HepG2 (cell line): Measurements from ENCODE around the gene LMTK2. TPM values are rescaled to one million over a fixed set of nuclear protein-coding genes. Genes with fewer than 3 reads are reported as not detected.

ENCODE experiments used
- ATAC-seq: fragments of 200-7000 bp; cut with Tn5 transposase; 3 replicates; pipeline ENCODE4 v1.9.1; 2020; ENCODE audit warnings: mild to moderate bottlenecking, moderate library complexity
- BruUV-seq: library from RNA; stranded (reverse); fragments of 400-500 nt; replicated peaks from 2 replicates; lab custom pipeline; 2021; lab: Mats Ljungman, UMichigan
- CTCF ChIA-PET: fragments of 300-600 bp; formaldehyde crosslinking; extraction: SDS; loops from one replicate; lab custom pipeline; 2021; ENCODE audit warnings: low total read pairs, inconsistent platforms, low intra/inter-chr PET ratio; lab: Yijun Ruan, JAX
- POLR2A ChIA-PET: fragments of 350-600 bp; sonication (Branson Sonifier 250); formaldehyde crosslinking; loops from one replicate; lab custom pipeline; 2020; ENCODE audit warnings: antibody characterized with exemption, inconsistent platforms; lab: Yijun Ruan, JAX
- DNase-seq: peaks from one replicate; pipeline ENCODE4 v3.0.0-alpha.2; 2015; ENCODE audit warnings: low spot score
- FAIRE-seq: peaks from 3 replicates; lab custom pipeline; 2011; peaks lifted over from hg19 to GRCh38; lab: Jason Lieb, UNC
- H2AFZ ChIP-seq: one replicate; pipeline ENCODE4 v1.6.1; 2011; ENCODE audit warnings: low read length, inconsistent platforms
- H3K27ac ChIP-seq: fragments of 300-600 bp; 3 replicates; pipeline ENCODE4 v1.8.0; 2011; ENCODE audit warnings: mixed run types, mild to moderate bottlenecking, mixed read lengths, low read length, inconsistent platforms; ENCODE audit not compliant: insufficient read depth; ENCODE audit errors: extremely low read length
- H3K27me3 ChIP-seq, 2 experiments: fragments of 200-600 bp in 1 of 2; 2 replicates in 1 of 2; 3 replicates in 1 of 2; pipeline versions ENCODE4 v1.6.0 to v1.8.0; 2011; ENCODE audit warnings: low read length in 2 of 2, mild to moderate bottlenecking in 2 of 2, moderate library complexity in 2 of 2, inconsistent platforms in 1 of 2; ENCODE audit not compliant: insufficient read depth in 2 of 2, control insufficient read depth in 1 of 2
- H3K36me3 ChIP-seq, 2 experiments: fragments of 200-600 bp in 1 of 2; replicated peaks in 1 of 2; 2 replicates in 1 of 2; 3 replicates in 1 of 2; pipeline versions ENCODE4 v1.5.1 to v1.8.0; 2011; ENCODE audit warnings: low read length in 2 of 2, inconsistent platforms in 1 of 2; ENCODE audit not compliant: insufficient read depth in 2 of 2, control insufficient read depth in 1 of 2
- H3K4me1 ChIP-seq: 2 replicates; pipeline ENCODE4 v1.5.1; 2012; ENCODE audit warnings: low read length, inconsistent platforms; ENCODE audit not compliant: insufficient read depth
- H3K4me2 ChIP-seq: 2 replicates; pipeline ENCODE4 v1.6.0; 2011; ENCODE audit warnings: low read depth, low read length, inconsistent platforms
- H3K4me3 ChIP-seq, 3 experiments: fragments of 200-600 bp in 1 of 3; sonication (generic), shearing (Covaris generic) in 1 of 3; replicated peaks in 1 of 3; 2 replicates each; pipeline ENCODE4 v1.5.1; 2011 to 2016; ENCODE audit warnings: low read length in 3 of 3, inconsistent platforms in 2 of 3, low read depth in 2 of 3, mild to moderate bottlenecking in 2 of 3, control low read depth in 1 of 3, mixed read lengths in 1 of 3; ENCODE audit not compliant: insufficient read depth in 1 of 3
- H3K79me2 ChIP-seq: one replicate; pipeline ENCODE4 v1.6.1; 2011; ENCODE audit warnings: low read length, inconsistent platforms; ENCODE audit not compliant: insufficient read depth
- H3K9ac ChIP-seq: 2 replicates; pipeline ENCODE4 v1.6.0; 2011; ENCODE audit warnings: mild to moderate bottlenecking, low read depth, low read length, inconsistent platforms; ENCODE audit not compliant: insufficient read depth
- H3K9me3 ChIP-seq: 2 replicates; pipeline ENCODE4 v1.5.1; 2012; ENCODE audit warnings: mild to moderate bottlenecking, low read length
- H4K20me1 ChIP-seq: 2 replicates; pipeline ENCODE4 v1.6.0; 2011; ENCODE audit warnings: inconsistent platforms, mild to moderate bottlenecking, low read length, moderate library complexity; ENCODE audit not compliant: insufficient read depth
- GTF3A ChIP-seq: sonication (generic); formaldehyde crosslinking; conservative IDR thresholded peaks from 2 replicates; pipeline ENCODE4 v1.4.0; 2020; ENCODE audit warnings: mild to moderate bottlenecking, missing genetic modification reagents
- HNRNPUL1 ChIP-seq: fragments of 200-400 bp; formaldehyde crosslinking; IDR thresholded peaks from 2 replicates; pipeline ENCODE4 v1.6.1; 2017; ENCODE audit warnings: low read depth, mild to moderate bottlenecking, low read length, moderate library complexity
- KAT7 ChIP-seq: IDR thresholded peaks from 2 replicates; pipeline ENCODE4 v1.6.1; 2018; ENCODE audit warnings: borderline replicate concordance, missing compliant biosample characterization
- MAFF ChIP-seq: IDR thresholded peaks from 2 replicates; pipeline ENCODE4 v1.6.1; 2011; ENCODE audit warnings: low read depth, low read length, improper control_type of control experiment
- MZF1 ChIP-seq: sonication (generic); formaldehyde crosslinking; IDR thresholded peaks from 2 replicates; pipeline ENCODE4 v1.8.1; 2023; ENCODE audit warnings: mild to moderate bottlenecking, missing genetic modification reagents, borderline replicate concordance
- NFYB ChIP-seq: sonication (generic); formaldehyde crosslinking; IDR thresholded peaks from 2 replicates; pipeline ENCODE4 v1.4.0; 2020; ENCODE audit warnings: missing genetic modification reagents
- TAF1 ChIP-seq: sonication (generic); formaldehyde crosslinking; IDR thresholded peaks from 2 replicates; pipeline ENCODE4 v1.4.0; 2020; ENCODE audit warnings: missing genetic modification reagents
- ZBTB20 ChIP-seq: sonication (generic); formaldehyde crosslinking; IDR thresholded peaks from 2 replicates; pipeline ENCODE4 v1.8.1; 2023; ENCODE audit warnings: missing genetic modification reagents, low read depth, mild to moderate bottlenecking, borderline replicate concordance
- ZNF788 ChIP-seq: sonication (generic); formaldehyde crosslinking; IDR thresholded peaks from 2 replicates; pipeline ENCODE4 v1.5.0; 2020; ENCODE audit warnings: mild to moderate bottlenecking, missing genetic modification reagents, borderline replicate concordance
- WGBS: methylation state at CpG from one replicate; pipeline ENCODE4 v1.1.6; 2017; ENCODE audit warnings: low lambda C conversion rate; 5-methylcytosine and 5-hydroxymethylcytosine counted together
- in situ Hi-C: cut with HindIII; loops from 2 replicates; pipeline ENCODE4 v1.10.0; 2017; ENCODE audit warnings: low pct_unique_long_range_greater_than_20kb; ENCODE audit not compliant: extremely low pct_ligation_motif_present
- intact Hi-C: fragments of 100-400 bp; cut with micrococcal nuclease; formaldehyde crosslinking; loops from one replicate; pipeline ENCODE4 v1.10.0; 2022; ENCODE audit not compliant: unreplicated experiment
- polyA plus RNA-seq, 8 experiments: library from polyadenylated mRNA; depleted of rRNA in 3 of 8; stranded (reverse) in 7 of 8; unstranded in 1 of 8; fragments of >200 nt; fragmentation: Illumina TruSeq in 4 of 8; extraction: Trizol in 4 of 8; gene quantifications; 2 replicates each; pipeline versions ENCODE4 v1.2.1 to v1.2.3, GENCODE V29; 2011 to 2016; ENCODE audit warnings: low read depth in 4 of 8, missing spikeins in 1 of 8, mixed read lengths in 1 of 8; ENCODE audit not compliant: insufficient read depth in 1 of 8
- total RNA-seq, 5 experiments: library from RNA; depleted of rRNA; stranded (reverse); fragments of >200 nt; fragmentation: Illumina TruSeq; extraction: Trizol; gene quantifications; 2 replicates each; pipeline ENCODE4 v1.2.3, GENCODE V29; 2016; ENCODE audit warnings: low read depth in 1 of 5
- TF ChIP-seq, protein P1 (sequence below): sonication (generic); formaldehyde crosslinking; IDR thresholded peaks from 2 replicates; pipeline ENCODE4 v1.8.0; 2022; ENCODE audit warnings: mild to moderate bottlenecking, missing genetic modification reagents, moderate library complexity
- TF ChIP-seq, protein P2 (sequence below): sonication (generic); formaldehyde crosslinking; IDR thresholded peaks from 2 replicates; pipeline ENCODE4 v1.5.0; 2020; ENCODE audit warnings: missing genetic modification reagents, mild to moderate bottlenecking, borderline replicate concordance
- TF ChIP-seq, protein P3 (sequence below): sonication (generic); formaldehyde crosslinking; IDR thresholded peaks from 2 replicates; pipeline ENCODE4 v1.4.0; 2020; ENCODE audit warnings: missing genetic modification reagents
- TF ChIP-seq, protein P4 (sequence below): IDR thresholded peaks from 2 replicates; pipeline ENCODE4 v1.6.1; 2016; ENCODE audit warnings: low read depth, control low read depth

The LMTK2 gene
- total and polyA plus RNA-seq, 2 of the 13 experiments (the other 11 are each of a cell fraction or from before 2014, with no cell fraction given), result 9.5 to 11.7 TPM

DNA sequence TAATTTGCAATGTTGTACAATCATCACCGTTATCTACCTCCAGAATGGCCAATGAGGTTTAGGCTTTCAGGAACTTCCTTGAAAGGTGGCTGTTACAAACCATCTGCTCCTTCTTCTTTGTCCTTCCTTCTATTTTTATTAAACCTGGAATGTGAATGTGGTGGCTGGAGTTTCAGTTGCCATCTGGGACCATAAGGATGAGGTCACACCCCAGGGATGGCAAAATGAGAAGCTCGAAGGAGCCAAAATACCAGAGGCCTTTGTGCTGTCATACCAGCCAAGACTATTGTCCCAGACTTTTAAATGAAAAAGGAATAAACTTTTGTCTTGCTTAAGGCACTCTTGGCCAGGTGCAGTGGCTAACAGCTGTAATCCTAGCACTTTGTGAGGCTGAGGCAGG is 30.9 kb upstream of the LMTK2 start:
- in situ Hi-C loops, result no loop called here
- DNase-seq, result no peak
- Histone ChIP-seq H3K9ac (no peak overlapping the region), H3K4me3 (no peak overlapping the region), H3K27ac (no peak overlapping the region), H4K20me1 (no peaks in the 10 kb centered on the region), H3K4me2 (no peak overlapping the region), H3K4me1 (no peaks in the 10 kb centered on the region), H2AFZ (no peak overlapping the region), H3K27me3 (peaks cover 0 to 5% of the 10 kb centered on the region in 2 experiments; a peak in 1 of 5 replicates), H3K36me3 (no peaks in the 10 kb centered on the region), H3K79me2 (no peaks in the 10 kb centered on the region), H3K9me3 (no peaks in the 10 kb centered on the region)
- no peak for FAIRE-seq
- ChIA-PET POLR2A (no interaction called here), CTCF (no interaction called here)
- BruUV-seq, result no TSS peak
- ATAC-seq, result no peak
- intact Hi-C loops, result no loop called here
- WGBS, result 59% methylated on average over 2 of the region's 2 CpGs
- TF ChIP-seq MZF1 (no peak), TAF1 (no peak), MAFF (no peak), KAT7 (CRISPR knock-in tag) (no peak)
- TF ChIP-seq, protein P1, sequence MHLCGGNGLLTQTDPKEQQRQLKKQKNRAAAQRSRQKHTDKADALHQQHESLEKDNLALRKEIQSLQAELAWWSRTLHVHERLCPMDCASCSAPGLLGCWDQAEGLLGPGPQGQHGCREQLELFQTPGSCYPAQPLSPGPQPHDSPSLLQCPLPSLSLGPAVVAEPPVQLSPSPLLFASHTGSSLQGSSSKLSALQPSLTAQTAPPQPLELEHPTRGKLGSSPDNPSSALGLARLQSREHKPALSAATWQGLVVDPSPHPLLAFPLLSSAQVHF (CRISPR knock-in tag), result no peak

DNA sequence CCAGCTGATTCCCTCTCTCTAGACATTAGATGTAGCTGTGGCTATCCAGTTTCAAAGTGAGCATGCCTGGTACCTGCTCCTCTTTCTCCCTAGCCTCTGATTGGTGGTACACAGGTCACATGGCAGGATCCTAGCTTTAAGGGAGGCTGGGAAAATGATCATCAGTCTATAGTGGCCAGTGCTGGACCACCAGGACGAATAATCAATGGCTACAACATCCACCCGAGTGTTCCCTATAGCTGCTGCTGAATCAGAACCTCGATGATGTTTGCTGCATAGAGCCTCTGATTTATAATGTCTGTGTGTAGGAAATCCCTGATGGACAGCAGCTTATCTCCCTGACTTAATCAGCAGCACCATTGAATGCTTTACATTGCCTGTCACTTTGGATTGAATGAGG is 28.9 kb upstream of the LMTK2 start:
- in situ Hi-C loops, result no loop called here
- no TSS peak for BruUV-seq
- CTCF ChIA-PET, result no interaction called here
- ATAC-seq (no peak), FAIRE-seq (no peak), DNase-seq (no peak)
- TF ChIP-seq, protein P2, sequence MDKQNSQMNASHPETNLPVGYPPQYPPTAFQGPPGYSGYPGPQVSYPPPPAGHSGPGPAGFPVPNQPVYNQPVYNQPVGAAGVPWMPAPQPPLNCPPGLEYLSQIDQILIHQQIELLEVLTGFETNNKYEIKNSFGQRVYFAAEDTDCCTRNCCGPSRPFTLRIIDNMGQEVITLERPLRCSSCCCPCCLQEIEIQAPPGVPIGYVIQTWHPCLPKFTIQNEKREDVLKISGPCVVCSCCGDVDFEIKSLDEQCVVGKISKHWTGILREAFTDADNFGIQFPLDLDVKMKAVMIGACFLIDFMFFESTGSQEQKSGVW (CRISPR knock-in tag), result no peak
- TF ChIP-seq NFYB (CRISPR knock-in tag) (0 out of 2 replicates have a peak, but pooled peaks have one; percentile 26), GTF3A (CRISPR knock-in tag) (no peak), ZNF788 (CRISPR knock-in tag) (no peak), ZBTB20 (CRISPR knock-in tag) (no peak), HNRNPUL1 (no peak)
- TF ChIP-seq, protein P3, sequence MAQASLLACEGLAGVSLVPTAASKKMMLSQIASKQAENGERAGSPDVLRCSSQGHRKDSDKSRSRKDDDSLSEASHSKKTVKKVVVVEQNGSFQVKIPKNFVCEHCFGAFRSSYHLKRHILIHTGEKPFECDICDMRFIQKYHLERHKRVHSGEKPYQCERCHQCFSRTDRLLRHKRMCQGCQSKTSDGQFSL (CRISPR knock-in tag), result no peak
- TF ChIP-seq, protein P4, sequence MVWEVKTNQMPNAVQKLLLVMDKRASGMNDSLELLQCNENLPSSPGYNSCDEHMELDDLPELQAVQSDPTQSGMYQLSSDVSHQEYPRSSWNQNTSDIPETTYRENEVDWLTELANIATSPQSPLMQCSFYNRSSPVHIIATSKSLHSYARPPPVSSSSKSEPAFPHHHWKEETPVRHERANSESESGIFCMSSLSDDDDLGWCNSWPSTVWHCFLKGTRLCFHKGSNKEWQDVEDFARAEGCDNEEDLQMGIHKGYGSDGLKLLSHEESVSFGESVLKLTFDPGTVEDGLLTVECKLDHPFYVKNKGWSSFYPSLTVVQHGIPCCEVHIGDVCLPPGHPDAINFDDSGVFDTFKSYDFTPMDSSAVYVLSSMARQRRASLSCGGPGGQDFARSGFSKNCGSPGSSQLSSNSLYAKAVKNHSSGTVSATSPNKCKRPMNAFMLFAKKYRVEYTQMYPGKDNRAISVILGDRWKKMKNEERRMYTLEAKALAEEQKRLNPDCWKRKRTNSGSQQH (CRISPR knock-in tag), result no peak
- Histone ChIP-seq H3K9me3 (no peaks in the 10 kb centered on the region), H3K9ac (no peak overlapping the region), H3K4me3 (no peak overlapping the region), H3K36me3 (no peaks in the 10 kb centered on the region), H2AFZ (no peak overlapping the region), H3K4me2 (no peak overlapping the region), H4K20me1 (no peaks in the 10 kb centered on the region), H3K79me2 (no peaks in the 10 kb centered on the region), H3K4me1 (no peaks in the 10 kb centered on the region), H3K27me3 (peaks cover 0 to 5% of the 10 kb centered on the region in 2 experiments; a peak in 1 of 5 replicates), H3K27ac (no peak overlapping the region)
- POLR2A ChIA-PET, result no interaction called here
- 17% methylated on average over 1 of the region's 3 CpGs for WGBS
- intact Hi-C loops, result no loop called here
